ENCODE data around the gene SRP19.
"Not testable (repeated sequence)": the region's sequence is repeated elsewhere in the genome, so short reads cannot be mapped to it uniquely, and the experiment has no call there.

SRP19 gene

GRCh38 chr5:112854651-112855050 is 6.4 kb upstream of the SRP19 start:
- no peak overlapping the region for H3K4me3 ChIP-seq (ENCODE audit: low read depth, low read length)
- no peak for DNase-seq (ENCODE audit: low read depth)
- no peak for TF ChIP-seq CTCF (IDR thresholded peaks at IDR 0.05; ENCODE audit: low read depth, low read length, missing control alignments)

GRCh38 chr5:112857866-112858265 is 3.2 kb upstream of the SRP19 start:
- TF ChIP-seq CTCF (IDR thresholded peaks at IDR 0.05; ENCODE audit: low read depth, low read length, missing control alignments): no peak
- H3K4me3 ChIP-seq (ENCODE audit: low read depth, low read length): no peak overlapping the region
- DNase-seq (ENCODE audit: low read depth): no peak

- DNase-seq (ENCODE audit: low read depth): not testable (repeated sequence)
- H3K4me3 ChIP-seq (ENCODE audit: low read depth, low read length): peak overlapping the region; percentile 69
Measured at GRCh38 chr5:112860571-112860928, 537 bp upstream of the SRP19 start.

- TF ChIP-seq CTCF (IDR thresholded peaks at IDR 0.05; ENCODE audit: low read depth, low read length, missing control alignments): no peak
- H3K4me3 ChIP-seq (ENCODE audit: low read depth, low read length): peak overlapping the region; percentile 69
- DNase-seq (ENCODE audit: low read depth): no peak
Measured at GRCh38 chr5:112861638-112861985, 525 bp downstream of the SRP19 start.

- DNase-seq (ENCODE audit: low read depth): no peak
- no peak for TF ChIP-seq CTCF (IDR thresholded peaks at IDR 0.05; ENCODE audit: low read depth, low read length, missing control alignments)
Measured at GRCh38 chr5:112862085-112862484, 998 bp downstream of the SRP19 start.

GRCh38 chr5:112863549-112863948 is 2.5 kb downstream of the SRP19 start:
- no peak for TF ChIP-seq CTCF (IDR thresholded peaks at IDR 0.05; ENCODE audit: low read depth, low read length, missing control alignments)
- no peak overlapping the region for H3K4me3 ChIP-seq (ENCODE audit: low read depth, low read length)
- no peak for DNase-seq (ENCODE audit: low read depth)

More at GRCh38 chr5:112862085-112862484, 998 bp downstream of the SRP19 start:
- peak overlapping the region; percentile 69 for H3K4me3 ChIP-seq (ENCODE audit: low read depth, low read length)

GRCh38 chr5:112865128-112865527 is 4.0 kb downstream of the SRP19 start:
- TF ChIP-seq CTCF (IDR thresholded peaks at IDR 0.05; ENCODE audit: low read depth, low read length, missing control alignments): no peak
- DNase-seq (ENCODE audit: low read depth): no peak
- H3K4me3 ChIP-seq (ENCODE audit: low read depth, low read length): no peak overlapping the region

GRCh38 chr5:112866739-112867138 is 5.7 kb downstream of the SRP19 start:
- H3K4me3 ChIP-seq (ENCODE audit: low read depth, low read length): no peak overlapping the region
- DNase-seq (ENCODE audit: low read depth): no peak
- no peak for TF ChIP-seq CTCF (IDR thresholded peaks at IDR 0.05; ENCODE audit: low read depth, low read length, missing control alignments)

Data from GM12864 (cell line).